ENCODE results near the gene FAHD2B.
"Not testable (repeated sequence)": the region's sequence is repeated elsewhere in the genome, so short reads cannot be mapped to it uniquely, and the experiment has no call there.

- TF ChIP-seq, protein P1, sequence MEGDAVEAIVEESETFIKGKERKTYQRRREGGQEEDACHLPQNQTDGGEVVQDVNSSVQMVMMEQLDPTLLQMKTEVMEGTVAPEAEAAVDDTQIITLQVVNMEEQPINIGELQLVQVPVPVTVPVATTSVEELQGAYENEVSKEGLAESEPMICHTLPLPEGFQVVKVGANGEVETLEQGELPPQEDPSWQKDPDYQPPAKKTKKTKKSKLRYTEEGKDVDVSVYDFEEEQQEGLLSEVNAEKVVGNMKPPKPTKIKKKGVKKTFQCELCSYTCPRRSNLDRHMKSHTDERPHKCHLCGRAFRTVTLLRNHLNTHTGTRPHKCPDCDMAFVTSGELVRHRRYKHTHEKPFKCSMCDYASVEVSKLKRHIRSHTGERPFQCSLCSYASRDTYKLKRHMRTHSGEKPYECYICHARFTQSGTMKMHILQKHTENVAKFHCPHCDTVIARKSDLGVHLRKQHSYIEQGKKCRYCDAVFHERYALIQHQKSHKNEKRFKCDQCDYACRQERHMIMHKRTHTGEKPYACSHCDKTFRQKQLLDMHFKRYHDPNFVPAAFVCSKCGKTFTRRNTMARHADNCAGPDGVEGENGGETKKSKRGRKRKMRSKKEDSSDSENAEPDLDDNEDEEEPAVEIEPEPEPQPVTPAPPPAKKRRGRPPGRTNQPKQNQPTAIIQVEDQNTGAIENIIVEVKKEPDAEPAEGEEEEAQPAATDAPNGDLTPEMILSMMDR (IDR thresholded peaks at IDR 0.05; ENCODE audit: insufficient read depth, low read length, poor library complexity, severe bottlenecking) = not testable (repeated sequence)
- TF ChIP-seq EZH2phosphoT487 (conservative IDR thresholded peaks at IDR 0.05; ENCODE audit: low read length) = not testable (repeated sequence)
These were observed 48.7 kb downstream of the FAHD2B start for GRCh38 chr2:97045895-97046499.

Data from SU-DHL-6 (cell line).